GM19438 (cell line): ENCODE measurements around the gene PHKG1.
"Not testable (repeated sequence)": the region's sequence is repeated elsewhere in the genome, so short reads cannot be mapped to it uniquely, and the experiment has no call there.

Experiments used
- ATAC-seq: cut with Tn5 transposase; IDR thresholded peaks from one replicate; pipeline ENCODE4 v1.9.1; 2021; ENCODE audit warnings: low read depth; ENCODE audit not compliant: unreplicated experiment

Gene PHKG1

DNA sequence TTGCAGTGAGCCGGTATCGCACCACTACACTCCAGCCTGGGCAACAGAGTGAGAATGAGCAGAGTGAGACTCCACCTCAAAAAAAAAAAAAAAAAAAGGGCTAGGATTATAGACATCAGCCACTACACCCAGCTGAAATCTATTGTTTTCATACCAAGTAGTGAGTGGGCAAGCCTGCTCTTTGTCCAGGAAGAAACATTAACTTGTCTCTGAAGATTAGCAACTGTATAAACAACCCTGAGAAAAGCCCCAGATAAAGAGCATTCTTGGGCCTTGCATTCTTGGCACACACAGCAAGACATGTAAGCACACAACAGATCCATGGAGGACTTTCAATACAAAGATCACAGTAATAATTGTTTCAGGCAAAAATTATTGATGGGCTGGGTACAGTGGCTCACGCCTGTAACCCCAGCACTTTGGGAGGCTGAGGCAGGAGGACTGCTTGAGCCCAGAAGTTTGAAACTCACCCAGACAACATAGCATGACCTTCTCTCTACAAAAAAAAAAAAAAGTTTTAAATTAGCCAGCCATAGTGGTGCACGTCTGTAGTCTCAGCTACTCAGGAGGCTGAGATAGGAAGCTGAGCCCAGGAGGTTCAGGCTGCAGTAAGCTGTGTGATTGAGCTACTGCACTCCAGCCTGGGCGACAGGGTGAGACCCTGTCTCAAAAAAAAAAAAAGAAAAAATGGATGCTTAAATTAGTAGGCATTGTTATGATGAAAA is 45.9 kb downstream of the PHKG1 start:
- no peak for ATAC-seq

DNA sequence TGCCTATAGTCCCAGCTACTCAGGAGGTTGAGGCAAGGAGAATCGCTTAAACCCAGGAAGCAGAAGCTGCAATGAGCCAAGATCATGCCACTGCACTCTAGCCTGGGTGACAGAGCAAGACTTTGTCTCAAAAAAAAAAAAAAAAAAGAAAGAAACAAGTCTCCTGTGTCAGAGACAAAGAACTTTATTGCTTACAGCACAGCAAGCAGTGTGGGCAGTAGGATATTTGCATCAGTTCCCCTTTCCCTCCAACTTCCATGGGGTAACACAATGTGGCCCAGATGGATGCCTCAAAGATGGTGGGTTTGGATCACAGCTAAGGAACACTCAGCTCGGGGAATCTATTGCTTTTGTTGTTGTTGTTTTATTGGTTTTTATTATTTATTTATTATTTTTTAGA is 47.0 kb downstream of the PHKG1 start:
- not testable (repeated sequence) for ATAC-seq

DNA sequence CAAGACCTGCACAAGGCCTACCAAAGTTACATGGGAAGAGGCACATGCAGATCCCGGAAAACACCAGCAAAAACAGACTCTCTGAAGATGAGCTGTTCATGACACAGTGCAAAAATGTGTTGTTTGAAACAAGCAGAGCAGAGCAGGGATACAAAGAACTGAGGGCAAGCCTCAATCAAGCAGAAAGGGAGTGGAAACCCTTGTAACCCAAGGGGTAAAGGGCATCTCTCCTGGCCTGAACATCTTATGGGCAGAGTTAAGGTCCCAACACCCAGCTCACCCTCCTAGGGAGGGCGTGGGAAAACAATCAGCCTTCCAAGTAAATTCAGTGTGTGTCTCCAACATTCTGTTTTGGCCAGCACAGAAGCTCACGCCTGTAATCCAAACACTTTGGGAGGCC is 52.0 kb downstream of the PHKG1 start:
- no peak for ATAC-seq

DNA sequence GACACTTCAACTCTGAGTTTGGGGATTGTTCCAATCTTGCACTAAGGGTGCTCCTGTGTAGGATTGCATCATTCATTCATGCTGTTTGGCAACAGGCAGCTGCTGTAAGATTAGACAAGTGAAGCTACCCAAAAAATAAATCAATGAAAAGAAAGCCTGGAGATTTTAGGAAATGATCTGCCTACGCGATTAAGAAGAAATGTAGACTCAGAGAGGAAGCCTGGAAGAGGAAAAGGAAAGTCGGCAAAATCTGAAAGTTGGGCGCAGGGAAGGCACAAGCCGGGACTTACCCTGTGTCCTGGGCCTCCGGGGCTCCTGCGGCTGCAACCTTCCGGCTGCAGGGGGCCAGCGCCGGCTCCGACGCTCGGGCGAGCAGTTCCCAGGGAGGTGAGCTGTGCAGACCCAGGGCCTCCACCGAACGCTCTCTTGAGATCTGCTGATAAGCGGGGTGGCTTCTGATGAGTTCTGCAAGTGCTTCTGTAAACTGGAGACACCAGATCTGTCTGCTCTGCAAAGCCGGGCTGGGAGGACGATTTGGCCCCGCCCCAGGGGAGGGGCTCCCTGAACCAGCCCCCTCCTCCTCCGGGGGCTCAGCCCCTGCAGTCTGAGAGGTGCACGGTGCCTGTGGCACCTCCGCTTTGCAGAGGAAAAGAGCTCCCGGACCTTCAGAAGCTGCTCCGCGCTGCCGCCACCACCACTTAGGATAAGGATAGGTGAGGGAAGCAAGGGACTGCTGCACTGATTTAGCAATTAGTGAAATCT is 58.9 kb downstream of the PHKG1 start:
- peak; percentile 98 for ATAC-seq

DNA sequence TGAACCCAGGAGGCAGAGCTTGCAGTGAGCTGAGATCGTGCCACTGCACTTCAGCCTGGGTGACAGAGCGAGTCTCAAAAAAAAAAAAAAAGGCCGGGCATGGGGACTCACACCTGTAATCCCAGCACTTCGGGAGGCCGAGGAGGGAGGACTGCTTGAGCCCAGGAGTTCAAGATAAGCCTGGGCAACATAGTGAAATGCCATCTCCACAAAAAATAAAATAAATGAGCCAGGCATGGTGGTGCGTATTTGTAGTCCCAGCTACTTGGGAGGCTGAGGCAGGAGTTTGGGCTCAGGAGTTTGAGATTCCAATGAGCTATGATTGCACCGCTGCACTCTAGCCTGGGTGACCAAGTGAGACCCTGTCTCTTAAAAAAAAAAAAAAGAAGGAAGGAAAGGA is 60.2 kb downstream of the PHKG1 start:
- ATAC-seq = not testable (repeated sequence)

DNA sequence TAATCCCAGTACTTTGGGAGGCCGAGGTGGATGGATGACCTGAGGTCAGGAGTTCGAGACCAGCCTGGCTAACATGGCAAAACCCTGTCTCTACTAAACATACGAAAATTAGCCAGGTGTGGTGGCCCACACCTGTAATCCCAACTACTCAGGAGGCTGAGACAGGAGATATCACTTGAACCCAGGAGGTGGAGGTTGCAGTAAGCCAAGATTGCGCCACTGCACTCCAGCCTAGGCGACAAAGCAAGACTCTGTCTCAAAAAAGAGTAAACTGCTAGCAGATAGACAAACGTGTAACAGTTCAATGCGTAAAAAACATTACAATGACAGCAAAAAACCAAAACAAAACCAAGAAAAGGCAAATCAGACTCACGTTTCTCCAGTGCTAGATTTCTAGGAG is 61.2 kb downstream of the PHKG1 start:
- not testable (repeated sequence) for ATAC-seq

DNA sequence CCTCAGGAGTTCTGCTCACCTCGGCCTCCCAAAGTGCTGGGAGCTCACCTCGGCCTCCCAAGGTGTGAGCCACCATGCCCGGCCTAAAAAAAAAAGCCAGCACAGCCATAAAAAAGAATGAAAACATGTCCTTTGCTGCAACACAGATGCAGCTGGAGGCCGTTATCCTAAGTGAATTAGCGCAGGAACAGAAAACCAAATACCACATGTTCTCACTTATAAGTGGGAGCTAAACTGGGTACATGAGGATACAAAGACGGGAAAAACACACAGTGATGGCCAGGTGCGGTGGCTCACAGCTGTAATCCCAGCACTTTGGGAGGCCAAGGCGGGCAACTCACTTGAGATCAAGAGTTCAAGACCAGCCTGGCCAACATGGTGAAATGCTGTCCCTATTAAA is 62.4 kb downstream of the PHKG1 start:
- no peak for ATAC-seq
